HG03095 (cell line): ENCODE measurements around the gene ZDHHC12.
A peak's percentile ranks its signal among the peaks of the same experiment; 100 is the strongest.

Experiments used
- ATAC-seq: cut with Tn5 transposase; IDR thresholded peaks from one replicate; pipeline ENCODE4 v1.9.1; 2021; ENCODE audit warnings: moderate library complexity; ENCODE audit not compliant: unreplicated experiment

ZDHHC12 gene, protein sequence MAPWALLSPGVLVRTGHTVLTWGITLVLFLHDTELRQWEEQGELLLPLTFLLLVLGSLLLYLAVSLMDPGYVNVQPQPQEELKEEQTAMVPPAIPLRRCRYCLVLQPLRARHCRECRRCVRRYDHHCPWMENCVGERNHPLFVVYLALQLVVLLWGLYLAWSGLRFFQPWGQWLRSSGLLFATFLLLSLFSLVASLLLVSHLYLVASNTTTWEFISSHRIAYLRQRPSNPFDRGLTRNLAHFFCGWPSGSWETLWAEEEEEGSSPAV

DNA sequence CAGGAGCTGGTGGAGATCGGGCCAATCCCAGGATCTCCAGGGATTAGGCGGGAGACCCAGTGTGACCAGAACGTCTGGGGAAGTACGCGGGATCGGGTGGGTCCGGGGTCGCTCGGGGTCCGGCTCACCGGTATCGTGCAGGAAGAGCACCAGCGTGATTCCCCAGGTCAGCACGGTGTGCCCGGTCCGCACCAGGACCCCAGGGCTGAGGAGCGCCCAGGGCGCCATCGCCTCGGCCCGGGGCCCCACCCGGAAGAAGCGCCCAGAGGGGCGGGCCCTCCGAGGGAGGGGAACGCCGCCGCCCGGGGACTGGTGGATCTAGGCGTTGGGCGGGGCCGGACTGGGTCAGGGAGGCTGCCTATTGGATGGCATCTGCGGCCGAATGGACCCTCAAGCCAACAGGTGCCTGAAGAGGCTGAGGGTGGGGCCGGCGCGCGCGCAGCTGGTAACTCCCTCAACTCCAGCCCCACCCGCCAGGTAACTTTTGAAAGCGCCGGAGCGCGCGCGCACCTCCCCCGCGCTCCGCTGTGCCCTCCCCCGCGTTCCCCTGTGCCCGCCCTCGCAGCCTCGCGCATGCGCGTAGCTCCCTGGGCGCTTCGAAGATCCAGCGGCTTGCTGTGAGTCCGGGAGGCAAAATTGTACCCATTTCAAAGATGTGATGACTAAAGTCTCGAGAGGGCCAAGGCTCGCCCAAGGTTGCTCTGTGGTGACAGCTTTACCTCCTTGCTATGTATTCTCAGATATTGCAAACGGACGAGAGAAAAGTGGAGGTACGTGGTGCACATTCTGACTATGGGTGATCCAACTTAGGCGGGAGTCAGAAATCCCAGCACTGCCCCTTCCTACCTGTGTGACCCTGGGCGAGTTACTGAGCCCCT is at the start of gene ZDHHC12:
Gene ZDHHC12 (minus strand): TSS at position 262 of the 878 bp plus-strand sequence. CDS start 34 bp downstream, at position 228.
- ATAC-seq, result peak; percentile 89

DNA sequence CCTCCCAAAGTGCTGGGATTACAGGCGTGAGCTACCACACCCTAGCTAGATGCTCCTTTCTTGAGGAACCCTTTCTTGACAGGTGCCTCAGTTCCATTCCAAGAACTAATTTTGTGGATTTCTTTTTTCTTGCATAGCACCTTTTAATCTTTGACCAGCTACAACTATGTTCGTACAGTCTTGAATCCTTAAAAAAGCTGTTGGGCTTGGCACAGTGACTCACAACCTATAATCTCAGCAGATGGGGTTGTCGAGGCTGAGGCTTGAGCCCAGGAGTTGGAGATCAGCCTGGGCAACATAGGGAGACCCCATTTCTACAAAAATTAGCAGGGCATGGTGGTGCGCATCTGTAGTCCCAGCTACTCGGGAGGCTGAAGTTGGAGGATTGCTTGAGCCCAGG is 49.1 kb upstream of the ZDHHC12 start:
- ATAC-seq, result no peak

DNA sequence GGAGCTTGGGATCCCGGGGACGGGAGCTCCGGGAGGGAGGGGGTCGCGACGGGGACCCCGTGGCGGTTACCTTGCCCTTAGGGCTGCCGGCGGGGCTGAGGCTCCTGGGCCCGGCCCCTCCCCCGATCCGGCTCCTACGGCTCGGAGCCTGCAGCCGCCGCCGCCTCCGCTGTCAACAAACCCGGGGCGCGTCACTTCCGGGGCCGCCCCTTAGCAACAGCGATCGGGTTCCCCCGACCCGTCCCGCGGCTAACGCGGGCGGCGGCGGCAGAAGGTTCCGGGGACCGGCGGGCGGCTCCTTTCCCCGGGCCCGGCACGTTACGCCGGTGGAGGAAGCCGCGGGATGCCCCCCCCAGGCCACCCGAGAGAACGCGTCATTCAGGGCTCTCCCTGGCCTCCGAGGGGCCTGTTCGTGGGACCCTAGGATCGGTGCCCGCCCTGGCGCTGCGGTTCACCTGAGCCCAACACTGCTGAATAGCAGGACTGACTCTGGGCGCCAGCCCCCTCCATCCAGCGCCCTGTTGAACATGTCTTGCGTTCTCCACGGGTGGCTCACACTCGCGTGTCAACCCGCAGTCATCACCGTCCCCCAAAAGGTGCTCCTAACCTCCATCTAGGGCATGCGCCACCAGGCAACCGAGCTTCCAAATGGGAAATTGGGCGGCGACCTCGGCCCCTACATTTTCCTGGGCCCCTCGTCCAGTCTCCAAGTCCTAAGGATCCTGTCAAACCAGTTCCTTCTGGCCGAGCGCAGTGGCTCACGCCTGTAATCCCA is 48.0 kb upstream of the ZDHHC12 start, which contains the start of gene ZER1:
Gene ZER1 (minus strand): TSS at position 183 of the 775 bp plus-strand sequence. CDS start 16,362 bp downstream, outside the sequence.
- peak; percentile 80 for ATAC-seq

DNA sequence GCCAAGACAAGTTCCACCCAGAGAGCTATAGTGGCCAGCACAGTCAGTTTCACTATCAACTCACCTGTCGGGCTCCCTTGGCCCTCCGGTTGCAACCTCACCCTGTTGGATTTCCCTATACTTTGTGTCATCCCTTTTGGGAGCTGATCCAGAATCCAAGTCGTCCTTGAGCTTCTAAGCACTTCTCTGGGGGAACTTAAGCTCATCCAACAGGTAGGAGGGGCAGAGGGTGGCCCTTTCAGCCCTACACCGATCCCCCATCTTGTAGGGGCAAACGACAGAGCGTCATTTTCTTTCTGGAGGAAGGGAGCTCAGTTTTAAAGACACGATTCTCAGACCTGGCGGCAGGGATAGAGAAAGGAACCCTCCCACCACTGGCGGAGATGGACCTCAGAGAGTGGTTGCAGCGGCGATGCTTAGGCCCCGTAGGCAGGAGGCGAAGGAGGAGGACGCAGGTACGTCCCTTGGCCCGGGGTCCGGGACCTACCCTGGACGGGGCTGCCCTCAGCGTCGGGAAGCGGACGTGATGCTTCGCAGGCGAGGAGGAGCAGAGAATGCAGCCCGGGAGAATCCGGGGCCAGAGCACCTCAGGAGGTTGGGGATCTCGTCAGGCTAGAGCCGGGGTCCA is 47.3 kb upstream of the ZDHHC12 start:
- ATAC-seq, result peak; percentile 22

DNA sequence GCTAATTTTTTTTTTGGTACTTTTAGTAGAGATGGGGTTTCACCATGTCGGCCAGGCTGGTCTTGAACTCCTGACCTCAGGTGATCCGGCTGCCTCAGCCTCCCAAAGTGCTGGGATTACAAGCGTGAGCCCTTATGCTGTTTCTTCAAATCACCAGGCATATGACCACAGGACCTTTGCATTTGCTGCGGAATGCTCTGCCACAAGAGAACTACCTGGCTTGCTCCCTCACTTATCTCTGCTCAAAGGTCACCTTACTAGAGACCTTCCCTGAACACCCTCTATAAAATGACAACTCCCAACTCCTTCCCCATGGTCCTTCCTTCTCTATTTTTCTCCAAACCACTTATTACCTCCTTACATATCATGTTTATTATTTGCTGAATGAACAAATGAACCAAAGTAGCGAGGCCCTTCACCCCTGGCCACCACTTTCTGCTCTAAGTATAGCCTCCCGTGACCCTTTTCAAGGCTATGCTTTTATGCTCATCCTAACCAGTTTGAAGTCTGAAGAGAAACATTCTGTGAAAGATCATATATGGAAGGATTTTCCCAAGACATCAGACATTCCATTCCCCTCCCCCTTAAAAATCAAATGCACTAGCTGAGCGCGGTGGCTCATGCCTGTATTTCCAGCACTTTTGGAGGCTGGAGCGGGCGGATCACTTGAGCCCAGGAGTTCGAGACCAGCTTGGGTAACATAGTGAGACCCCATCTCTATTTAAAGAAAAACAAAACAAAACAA is 46.5 kb upstream of the ZDHHC12 start:
- ATAC-seq, result no peak

DNA sequence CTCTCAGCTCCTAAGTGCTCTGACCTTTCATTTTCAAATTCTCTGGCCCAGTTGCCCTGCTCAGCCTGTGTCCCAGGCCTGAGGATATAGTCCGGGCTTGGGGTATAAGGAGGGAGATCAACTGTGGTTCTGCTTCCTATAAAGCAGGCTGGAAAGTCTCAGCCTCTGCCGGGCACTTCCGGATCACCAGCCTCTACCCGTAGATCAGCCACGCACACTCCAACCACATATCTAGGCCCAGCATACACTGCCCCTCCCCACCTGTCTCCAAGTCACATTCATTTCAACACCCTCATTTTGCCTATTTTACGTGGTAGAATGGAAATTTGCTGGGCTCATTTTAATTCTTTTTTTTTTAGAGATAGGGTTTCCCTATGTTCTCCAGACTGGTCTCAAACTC is 44.7 kb upstream of the ZDHHC12 start:
- ATAC-seq, result no peak

DNA sequence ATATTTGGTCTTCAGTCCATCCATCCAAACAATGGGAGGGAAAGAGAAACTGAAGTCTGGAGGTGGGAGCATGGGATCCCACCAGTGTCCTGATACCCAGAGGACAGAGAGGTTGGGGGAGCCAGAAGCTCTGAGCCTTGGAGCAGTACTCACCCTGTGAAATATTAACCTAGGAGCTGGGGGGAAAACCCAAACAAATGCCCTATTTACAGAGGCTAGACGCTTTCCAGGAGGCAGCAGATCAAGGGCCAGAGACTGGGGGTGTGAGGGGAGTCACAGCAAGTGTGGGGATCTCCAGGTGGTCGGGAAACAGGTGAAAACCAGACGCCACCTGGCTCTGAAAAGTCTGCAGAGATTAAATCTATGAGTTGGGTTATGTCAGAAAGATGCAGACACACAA is 41.6 kb upstream of the ZDHHC12 start:
- no peak for ATAC-seq

DNA sequence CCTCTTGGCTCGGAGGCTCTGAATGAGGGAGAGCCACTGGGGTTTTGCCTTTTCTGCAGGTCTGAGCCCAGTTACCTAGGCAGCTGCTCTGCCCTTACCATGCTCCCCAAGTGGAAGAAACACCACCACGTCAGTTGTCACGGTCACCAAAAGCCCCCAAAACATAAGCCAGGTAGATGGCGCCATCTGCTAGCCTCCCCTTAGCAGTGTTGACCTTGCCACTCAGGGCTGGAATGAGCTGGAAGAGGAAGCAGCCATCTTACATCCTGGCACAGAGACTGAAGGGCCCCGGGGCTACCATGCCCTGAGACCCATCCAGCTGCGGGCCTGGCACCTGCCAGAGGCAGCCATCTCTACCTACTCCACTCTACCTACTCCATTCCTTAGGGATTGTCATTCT is 40.4 kb upstream of the ZDHHC12 start:
- ATAC-seq, result no peak

DNA sequence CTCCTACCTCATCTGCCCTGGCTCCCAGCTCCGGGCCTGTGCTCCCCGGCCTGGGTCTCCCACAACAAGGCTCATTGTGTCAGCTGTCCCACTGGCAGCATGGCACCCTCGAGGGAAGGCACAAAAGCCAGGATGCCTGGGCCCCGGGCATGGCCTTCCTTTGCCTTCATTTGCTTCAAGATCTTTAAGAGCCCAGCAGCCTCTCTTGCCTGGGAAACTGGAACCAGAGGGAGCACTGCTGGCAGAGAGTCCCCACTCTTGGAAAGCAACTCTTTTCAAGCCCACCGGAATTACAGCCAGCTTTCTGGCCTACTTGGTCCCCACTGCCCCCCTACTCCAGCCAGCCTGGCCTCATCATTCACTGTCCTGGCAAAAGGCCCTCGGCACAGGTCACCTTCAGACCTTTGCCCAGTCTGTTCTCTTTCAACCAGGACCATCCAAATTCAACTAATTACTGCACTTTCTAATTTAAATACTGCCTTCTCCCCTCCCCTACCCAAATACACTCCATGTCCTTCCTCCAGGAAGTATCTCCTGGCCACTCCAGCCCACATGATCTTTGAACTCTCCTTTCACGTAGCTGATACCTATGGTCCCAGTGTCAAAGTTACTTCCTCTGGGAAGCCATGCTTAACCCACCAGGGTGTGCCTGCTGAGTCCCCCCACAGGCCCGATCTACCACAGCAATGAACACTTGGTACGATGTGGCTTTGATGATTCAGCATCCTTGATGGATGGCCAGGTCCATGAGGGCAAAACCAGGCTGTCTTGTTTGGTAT is 38.9 kb upstream of the ZDHHC12 start:
- ATAC-seq, result no peak

DNA sequence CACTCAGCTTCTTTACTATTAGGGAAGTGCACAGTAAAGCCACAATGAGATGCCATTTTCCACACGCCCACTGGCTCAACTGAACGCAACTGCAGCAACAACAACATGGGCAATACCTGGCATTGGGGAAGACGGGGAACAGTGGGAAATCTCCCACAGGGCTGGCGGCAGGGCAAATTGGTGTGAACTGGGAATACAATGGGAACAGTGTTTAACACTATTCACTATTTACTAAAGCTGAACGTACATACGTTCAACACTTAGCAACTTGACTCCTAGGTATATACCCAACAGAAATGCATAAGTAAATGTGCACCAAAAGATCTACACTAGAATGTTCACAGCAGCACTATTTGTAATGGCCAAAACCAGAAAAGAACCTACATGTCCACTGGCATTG is 33.7 kb upstream of the ZDHHC12 start:
- no peak for ATAC-seq

DNA sequence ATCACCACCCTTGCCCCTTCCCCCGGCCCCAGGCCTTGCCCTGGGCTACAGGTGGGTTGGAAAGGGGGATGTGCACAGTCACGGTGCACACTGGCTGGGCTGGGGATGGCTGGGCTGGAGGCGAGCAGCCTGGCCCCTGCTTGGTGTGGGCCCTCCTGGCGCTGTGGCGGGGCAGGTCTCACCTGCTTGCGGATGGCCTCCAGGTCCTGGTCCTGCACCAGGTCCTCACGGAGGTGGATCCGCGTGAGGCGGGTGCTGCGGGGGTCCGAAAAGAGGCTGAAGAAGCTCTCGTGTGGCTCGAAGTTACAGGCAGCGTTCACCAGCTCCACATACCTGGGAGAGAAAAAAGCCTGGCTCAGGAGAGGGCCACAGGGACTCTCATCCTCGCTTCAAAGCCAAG is 29.7 kb upstream of the ZDHHC12 start:
- no peak for ATAC-seq

DNA sequence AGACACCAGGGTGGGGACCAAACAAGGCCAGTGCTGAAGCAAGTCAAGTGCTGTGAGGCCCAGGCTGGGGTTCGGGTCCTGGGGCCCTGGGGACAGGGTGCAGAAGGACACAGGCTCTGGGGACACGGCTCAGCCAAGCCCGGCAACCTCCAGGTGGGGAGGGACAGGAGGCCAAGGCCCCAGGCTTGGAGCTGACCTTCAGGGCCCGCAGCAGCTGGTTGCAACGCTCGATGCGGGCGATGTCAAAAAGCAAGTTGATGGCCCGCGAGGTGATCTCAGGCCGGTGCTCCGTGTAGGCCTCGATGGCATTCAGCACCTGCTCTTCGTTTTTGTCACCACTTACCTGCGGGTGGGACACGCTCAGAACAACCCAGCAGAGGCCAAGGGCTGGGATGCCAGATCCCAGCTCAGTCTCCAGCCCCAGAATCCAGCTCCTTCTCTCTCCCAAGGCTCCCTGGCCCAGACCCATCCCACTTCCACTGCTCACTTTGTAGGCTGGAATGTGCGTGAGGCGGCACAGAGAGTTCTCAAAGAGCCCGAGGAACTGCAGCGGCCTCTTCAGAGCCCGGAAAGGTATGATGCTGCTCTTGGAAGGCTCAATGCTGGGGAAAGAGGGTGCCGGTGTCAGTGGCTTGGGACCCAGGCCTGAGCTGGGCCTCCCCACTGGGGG is 27.1 kb upstream of the ZDHHC12 start:
- ATAC-seq, result no peak

DNA sequence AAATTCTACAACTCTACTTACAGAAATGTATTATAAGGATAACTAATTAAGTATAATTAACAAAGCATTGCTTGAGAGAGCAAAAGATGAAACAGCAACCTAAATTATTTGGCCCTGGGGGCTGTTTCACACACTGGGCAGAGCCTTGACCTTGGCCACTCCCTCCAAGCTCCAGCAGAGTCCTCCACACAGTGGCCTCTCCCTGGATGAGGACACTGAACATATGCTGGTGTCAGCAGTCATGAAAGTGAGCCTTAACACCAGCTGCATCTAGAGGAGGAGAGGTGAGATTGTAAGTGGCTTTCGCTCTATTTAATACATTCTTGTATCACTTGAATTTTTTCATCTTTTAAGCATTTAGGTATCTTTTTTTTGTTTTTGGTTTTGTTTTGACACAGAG is 23.3 kb upstream of the ZDHHC12 start:
- no peak for ATAC-seq

DNA sequence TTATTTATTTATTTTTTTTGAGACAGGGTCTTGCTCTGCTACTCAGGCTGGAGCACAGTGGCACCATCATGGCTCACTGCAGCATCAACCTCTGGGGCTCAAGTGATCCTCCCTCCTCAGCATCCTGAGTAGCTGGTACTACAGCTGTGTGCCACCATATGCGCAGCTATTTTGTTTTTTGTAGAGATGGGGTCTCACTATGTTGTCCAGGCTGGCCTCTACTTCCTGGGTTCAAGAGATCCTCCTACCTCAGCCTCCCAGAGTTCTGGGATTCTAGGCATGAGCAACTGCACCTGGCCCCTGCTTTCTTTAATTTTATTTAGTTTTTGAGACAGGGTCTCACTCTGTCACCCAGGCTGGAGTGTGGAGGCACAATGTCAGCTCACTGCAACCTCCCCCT is 19.5 kb upstream of the ZDHHC12 start:
- ATAC-seq, result no peak

DNA sequence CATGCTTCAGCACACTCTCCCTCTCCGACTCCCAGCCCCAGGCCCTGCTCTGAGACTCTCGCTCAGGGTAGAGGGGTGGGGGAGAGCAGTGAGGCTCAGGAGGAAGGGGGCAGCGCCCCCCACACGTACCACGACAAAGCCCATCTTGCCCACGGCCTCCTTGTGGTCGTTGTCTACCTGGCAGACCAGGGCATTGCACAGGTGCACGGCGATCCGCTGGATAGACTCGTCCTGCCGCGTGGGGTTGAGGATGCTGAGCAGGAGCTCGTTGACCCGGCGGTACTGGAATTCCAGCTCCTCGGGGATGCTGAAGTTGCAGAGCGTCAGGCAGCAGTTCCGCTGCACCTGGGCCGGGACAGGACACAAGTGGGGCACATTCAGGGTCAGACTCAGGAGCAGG is 18.5 kb upstream of the ZDHHC12 start:
- no peak for ATAC-seq

DNA sequence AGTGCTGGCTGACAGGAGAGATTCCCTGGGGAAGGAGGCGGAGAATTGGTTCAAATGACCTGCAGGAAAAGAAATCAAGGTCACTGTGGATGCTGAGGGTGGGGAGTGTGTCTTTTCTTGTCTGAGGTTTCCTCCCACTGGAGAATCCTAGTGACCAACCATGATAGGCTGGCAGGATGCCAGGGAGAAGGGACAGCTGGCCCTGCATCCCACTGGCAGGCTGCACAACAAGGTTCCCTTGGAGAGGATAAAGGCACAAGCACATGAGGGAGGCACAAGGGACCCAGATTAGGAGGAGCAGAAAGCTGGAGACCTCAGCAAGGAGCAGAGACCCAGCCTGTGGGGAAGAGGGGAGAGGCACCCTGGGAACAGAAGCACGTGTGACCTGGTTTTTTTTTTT is 11.4 kb upstream of the ZDHHC12 start:
- ATAC-seq, result no peak

DNA sequence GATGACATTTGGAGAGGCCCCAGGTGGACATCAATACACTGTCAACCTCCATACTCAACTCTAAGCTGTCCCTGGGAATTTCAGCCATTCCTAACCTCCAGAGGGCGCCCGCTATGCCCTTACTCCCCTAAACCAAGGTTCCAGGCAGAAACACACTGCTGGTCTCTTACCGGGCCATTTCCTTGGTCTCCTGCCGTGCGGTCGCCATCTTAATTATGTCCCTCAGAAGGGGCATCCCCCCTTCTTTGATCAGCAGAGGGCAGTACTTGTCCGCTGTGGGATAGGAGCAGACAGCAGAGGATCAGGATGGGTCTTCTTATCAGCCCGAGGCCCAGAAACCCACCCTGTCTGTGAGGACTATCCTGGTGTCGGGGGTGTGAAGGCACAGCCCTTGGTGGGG is 9.3 kb upstream of the ZDHHC12 start:
- no peak for ATAC-seq

DNA sequence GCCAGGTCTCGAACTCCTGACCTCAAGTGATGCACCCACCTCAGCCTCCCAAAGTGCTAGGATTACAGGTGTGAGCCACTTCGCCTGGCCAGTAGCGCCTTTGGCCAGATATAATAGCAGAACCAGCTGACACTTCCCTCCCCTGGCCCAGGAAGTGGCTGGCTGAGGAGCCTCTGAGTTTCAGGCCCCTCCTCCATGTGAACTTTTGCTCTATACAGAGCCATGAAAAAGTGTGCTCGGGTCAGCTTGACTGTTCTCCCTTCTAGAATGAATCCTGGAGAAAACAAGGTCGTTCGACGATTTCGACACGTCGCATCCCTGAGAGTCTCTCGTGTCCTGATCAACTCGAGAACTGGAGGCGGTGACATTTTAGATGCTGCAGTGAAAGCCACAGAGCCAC is 8.6 kb upstream of the ZDHHC12 start:
- no peak for ATAC-seq

DNA sequence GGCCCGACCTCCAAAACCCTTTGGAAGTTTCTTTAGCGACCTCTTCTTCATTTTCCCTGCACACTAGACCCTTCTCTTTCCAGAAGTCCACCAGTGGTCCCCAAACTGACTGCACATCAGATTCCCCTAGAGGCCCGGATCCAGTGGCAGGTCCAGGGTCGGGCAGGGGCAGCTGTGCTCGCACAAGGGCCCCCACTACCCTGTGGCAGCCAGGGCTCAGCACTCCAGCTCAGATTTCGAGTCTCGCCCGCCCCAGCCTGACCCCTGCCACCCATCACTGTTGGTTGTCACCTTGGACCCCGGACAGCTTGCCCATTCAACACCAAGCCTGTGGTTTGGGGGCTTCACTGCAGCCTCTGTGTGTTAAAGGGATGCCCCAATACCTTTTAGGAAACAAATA is 7.8 kb upstream of the ZDHHC12 start:
- no peak for ATAC-seq
